ENCODE data around the gene TRIM37.
"Not testable (repeated sequence)": the region's sequence is repeated elsewhere in the genome, so short reads cannot be mapped to it uniquely, and the experiment has no call there.

Gene TRIM37

DNA sequence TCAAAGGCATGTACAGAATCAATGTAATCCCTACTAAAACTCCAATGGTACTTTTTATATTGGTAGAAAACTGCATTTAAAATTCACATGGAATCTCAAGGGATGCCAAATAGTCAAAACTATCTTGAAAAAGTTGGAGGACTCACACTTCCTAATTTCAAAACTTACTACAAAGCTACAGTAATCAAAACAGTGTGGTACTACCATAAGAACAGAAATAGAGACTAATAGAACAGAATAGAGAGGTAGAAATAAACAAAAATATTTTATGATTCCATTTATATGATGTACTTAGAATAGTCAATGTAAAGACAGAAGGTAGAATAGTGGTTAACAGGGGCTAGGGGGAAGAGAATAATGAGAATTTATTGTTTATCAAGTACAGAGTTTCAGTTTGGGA is 8.8 kb downstream of the TRIM37 start:
- TF ChIP-seq, protein P1, sequence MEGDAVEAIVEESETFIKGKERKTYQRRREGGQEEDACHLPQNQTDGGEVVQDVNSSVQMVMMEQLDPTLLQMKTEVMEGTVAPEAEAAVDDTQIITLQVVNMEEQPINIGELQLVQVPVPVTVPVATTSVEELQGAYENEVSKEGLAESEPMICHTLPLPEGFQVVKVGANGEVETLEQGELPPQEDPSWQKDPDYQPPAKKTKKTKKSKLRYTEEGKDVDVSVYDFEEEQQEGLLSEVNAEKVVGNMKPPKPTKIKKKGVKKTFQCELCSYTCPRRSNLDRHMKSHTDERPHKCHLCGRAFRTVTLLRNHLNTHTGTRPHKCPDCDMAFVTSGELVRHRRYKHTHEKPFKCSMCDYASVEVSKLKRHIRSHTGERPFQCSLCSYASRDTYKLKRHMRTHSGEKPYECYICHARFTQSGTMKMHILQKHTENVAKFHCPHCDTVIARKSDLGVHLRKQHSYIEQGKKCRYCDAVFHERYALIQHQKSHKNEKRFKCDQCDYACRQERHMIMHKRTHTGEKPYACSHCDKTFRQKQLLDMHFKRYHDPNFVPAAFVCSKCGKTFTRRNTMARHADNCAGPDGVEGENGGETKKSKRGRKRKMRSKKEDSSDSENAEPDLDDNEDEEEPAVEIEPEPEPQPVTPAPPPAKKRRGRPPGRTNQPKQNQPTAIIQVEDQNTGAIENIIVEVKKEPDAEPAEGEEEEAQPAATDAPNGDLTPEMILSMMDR (IDR thresholded peaks at IDR 0.05) = no peak
- Histone ChIP-seq H3K27me3 (no peaks in the 10 kb centered on the region), H3K4me1 (ENCODE audit: control insufficient read depth in 1 of 2, insufficient read depth in 1 of 2, low read depth in 1 of 2, low read length in 1 of 2) (no peaks in the 10 kb centered on the region), H3K36me3 (no peaks in the 10 kb centered on the region), H3K27ac (no peak overlapping the region), H3K9me3 (no peaks in the 10 kb centered on the region), H3K4me3 (ENCODE audit: low read depth in 1 of 2, low read length in 1 of 2) (no peak overlapping the region)

DNA sequence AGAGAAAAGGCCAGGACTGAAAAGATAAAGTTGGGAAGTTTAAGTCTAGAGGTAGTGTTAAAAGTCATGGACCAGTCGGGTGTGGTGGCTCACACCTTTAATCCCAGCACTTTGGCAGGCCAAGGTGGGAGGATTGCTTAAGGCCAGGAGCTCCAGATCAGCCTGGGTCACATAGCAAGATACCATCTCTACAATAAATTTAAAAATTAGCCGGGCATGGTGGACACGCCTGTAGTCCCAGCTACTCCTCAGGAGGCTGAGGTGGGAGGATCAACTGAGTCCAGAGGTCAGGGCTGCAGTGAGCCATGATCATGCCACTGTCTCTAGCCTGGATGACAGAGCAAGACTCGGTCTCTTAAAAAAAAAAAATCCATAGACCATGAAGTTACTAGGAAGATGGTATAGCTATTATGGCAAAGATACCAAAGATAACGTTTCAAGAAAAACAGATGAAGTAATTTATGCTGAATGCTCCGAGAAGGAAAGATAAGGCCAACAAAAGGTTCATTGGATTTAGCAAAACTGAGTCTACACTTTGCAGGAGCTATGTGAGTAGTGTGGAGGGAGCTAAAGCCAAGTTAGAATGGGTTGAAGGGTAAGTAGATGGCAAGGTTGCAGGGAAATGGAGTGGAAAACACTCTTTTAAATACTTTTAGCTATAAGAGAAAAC is 11.7 kb downstream of the TRIM37 start:
- Histone ChIP-seq H3K27me3 (no peaks in the 10 kb centered on the region), H3K9me3 (no peaks in the 10 kb centered on the region), H3K4me3 (ENCODE audit: low read depth in 1 of 2, low read length in 1 of 2) (no peak overlapping the region), H3K27ac (no peak overlapping the region), H3K4me1 (ENCODE audit: control insufficient read depth in 1 of 2, insufficient read depth in 1 of 2, low read depth in 1 of 2, low read length in 1 of 2) (no peaks in the 10 kb centered on the region), H3K36me3 (no peaks in the 10 kb centered on the region)
- TF ChIP-seq, protein P1 (IDR thresholded peaks at IDR 0.05) = no peak

DNA sequence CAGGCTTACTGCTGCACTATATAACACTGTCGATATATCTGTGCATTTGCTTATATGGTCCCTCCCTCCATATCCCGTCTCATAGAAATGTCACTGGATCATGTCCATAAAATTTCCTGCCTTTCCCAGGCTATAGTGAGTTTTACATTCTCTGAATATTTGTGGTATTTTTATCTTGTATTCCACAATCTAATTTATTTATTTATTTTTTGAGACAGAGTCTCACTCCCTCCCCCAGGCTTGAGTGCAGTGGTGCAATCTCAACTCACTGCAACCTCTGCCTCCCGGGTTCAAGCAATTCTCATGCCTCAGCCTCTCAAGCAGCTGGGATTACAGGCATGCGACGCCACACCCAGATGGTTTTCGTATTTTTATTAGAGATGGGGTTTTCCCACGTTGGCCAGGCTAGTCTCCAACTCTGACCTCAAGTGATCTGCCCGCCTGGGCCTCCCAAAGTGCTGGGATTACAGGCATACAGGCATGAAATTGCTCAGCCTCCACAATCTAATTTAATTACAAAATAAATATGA is 12.9 kb downstream of the TRIM37 start:
- Histone ChIP-seq H3K4me1 (ENCODE audit: control insufficient read depth in 1 of 2, insufficient read depth in 1 of 2, low read depth in 1 of 2, low read length in 1 of 2) (no peaks in the 10 kb centered on the region), H3K27me3 (no peaks in the 10 kb centered on the region), H3K9me3 (no peaks in the 10 kb centered on the region), H3K36me3 (peaks cover 10% of the 10 kb centered on the region), H3K27ac (no peak overlapping the region), H3K4me3 (ENCODE audit: low read depth in 1 of 2, low read length in 1 of 2) (no peak overlapping the region)
- TF ChIP-seq, protein P1 (IDR thresholded peaks at IDR 0.05) = no peak

DNA sequence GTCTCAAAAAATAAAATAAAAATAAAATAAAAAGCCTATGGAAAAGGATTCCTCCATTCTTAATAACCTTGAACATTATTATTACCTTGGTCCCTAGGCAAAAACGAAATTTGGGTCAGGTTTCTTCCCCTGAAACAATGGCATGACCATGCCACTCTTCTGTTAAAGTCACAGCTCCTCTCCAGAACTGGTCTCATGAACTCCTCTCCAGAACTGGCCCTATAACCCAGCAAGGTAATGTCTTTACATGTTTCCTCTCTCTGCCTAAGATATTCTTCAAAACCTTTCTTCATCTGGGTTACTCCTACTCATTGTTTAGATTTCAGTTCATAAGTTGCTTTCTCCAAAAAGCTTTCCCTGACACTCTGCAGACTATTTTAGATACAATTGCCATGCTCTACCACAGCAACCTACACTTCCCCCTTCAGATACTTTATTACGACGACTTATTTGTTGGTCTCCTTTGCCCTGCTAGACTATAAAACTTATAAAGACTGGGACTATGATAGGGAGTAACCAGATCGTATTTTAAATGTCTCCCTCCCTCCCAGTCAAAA is 13.5 kb downstream of the TRIM37 start:
- TF ChIP-seq, protein P1 (IDR thresholded peaks at IDR 0.05) = no peak
- no peak overlapping the region for H3K27ac ChIP-seq
- no peaks in the 10 kb centered on the region for H3K4me1 ChIP-seq (ENCODE audit: control insufficient read depth in 1 of 2, insufficient read depth in 1 of 2, low read depth in 1 of 2, low read length in 1 of 2)
- H3K36me3 ChIP-seq = peaks cover 11% of the 10 kb centered on the region
- H3K9me3 ChIP-seq = no peaks in the 10 kb centered on the region
- no peak overlapping the region for H3K4me3 ChIP-seq (ENCODE audit: low read depth in 1 of 2, low read length in 1 of 2)
- no peaks in the 10 kb centered on the region for H3K27me3 ChIP-seq

DNA sequence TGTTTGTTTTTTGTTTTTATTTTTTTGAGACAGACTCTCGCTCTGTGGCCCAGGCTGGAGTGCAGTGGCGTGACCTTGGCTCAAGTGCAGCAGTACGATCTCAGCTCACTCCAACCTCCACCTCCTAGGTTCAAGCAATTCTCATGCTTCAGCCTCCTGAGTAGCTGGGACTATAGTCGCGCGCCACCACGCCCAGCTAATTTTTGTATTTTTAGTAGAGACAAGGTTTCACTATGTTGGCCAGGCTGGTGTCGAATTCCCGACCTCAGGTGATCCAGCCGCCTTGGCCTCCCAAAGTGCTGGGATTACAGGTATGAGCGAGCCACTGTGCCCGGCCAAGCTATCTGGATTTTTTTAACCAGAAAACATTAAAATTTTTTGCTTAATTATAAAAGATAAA is 16.1 kb downstream of the TRIM37 start:
- H3K9me3 ChIP-seq; H3K4me3 ChIP-seq (ENCODE audit: low read depth in 1 of 2, low read length in 1 of 2); H3K27ac ChIP-seq; H3K27me3 ChIP-seq; H3K4me1 ChIP-seq (ENCODE audit: control insufficient read depth in 1 of 2, insufficient read depth in 1 of 2, low read depth in 1 of 2, low read length in 1 of 2): not testable (repeated sequence)
- peaks cover 16% of the 10 kb centered on the region for H3K36me3 ChIP-seq

DNA sequence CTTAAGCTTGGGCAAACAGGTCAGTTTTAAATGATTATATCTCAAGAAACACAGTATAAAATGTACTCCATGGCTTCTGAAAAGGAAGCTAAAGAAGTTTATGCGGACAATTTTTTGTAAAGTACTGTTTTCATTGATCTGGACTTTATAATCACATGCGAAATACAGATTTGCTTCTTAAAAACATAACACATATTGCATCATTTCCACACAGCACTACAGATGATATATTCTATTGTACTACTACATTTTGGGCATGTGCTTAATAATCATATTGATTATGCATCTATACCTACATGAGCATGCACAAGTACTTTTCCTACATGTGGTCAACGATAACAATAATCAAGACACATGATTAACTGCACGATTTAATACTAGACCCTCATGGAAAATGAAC is 22.5 kb downstream of the TRIM37 start:
- no peak overlapping the region for H3K4me3 ChIP-seq (ENCODE audit: low read depth in 1 of 2, low read length in 1 of 2)
- H3K36me3 ChIP-seq = peaks cover 32% of the 10 kb centered on the region
- H3K9me3 ChIP-seq = no peaks in the 10 kb centered on the region
- no peaks in the 10 kb centered on the region for H3K27me3 ChIP-seq
- H3K4me1 ChIP-seq (ENCODE audit: control insufficient read depth in 1 of 2, insufficient read depth in 1 of 2, low read depth in 1 of 2, low read length in 1 of 2) = no peaks in the 10 kb centered on the region
- no peak overlapping the region for H3K27ac ChIP-seq
- TF ChIP-seq, protein P1 (IDR thresholded peaks at IDR 0.05) = no peak
